ENCODE results near the gene TMEM232.
A peak's percentile ranks its signal among the peaks of the same experiment; 100 is the strongest.
"Not testable (repeated sequence)": the region's sequence is repeated elsewhere in the genome, so short reads cannot be mapped to it uniquely, and the experiment has no call there.

TMEM232 gene

DNA sequence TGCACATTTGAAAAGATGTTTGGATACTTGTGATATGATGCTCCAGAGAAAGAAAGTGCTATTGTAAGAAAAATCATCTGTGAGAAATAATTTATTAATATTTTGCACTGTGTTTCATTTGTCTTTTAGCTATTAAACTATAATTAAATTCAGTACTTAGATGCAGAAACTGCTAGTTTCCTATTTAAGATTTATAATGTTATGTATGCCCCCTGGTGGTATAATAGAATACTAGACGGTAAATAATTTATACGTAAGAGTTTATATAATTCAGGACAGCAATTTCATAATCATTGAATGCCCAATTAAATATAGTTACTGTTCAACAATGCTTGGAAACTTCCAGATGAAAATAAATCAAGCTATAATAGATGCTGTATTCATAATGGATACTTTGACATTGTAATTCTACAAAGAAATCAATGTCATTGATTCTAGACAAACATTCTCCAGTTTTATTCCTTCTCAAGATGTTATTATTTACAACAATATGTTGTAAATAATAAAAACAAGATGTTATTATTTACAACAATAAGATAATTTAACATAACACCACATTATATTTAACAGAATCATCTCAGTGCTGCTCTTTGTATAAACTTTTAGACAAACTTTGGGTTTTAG lies 101.0 kb downstream of the TMEM232 start:
- DNase-seq (ENCODE audit: low spot score), result no peak

DNA sequence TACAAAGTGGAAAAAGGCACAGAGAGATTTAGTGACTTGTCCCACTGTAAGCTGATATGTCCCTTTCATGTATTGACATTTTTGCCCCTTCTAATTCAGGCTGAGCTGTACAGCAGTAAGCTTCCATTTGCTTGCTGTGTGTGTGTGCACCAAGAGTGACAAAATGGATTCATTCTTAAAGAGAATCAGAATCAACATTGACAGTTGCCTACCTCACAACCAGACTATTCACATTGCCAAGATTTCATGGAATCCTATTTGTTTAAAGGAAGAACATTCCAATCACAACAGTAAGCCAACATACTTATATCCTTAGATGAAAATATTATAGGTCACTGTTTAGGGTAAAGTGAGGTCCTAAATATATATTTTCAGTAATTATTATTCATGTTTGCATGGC lies 102.6 kb downstream of the TMEM232 start:
- DNase-seq (ENCODE audit: low spot score), result no peak

- DNase-seq (ENCODE audit: low spot score), result no peak
Observed at GRCh38 chr5:110618941-110619340, 107.5 kb downstream of the TMEM232 start.

DNA sequence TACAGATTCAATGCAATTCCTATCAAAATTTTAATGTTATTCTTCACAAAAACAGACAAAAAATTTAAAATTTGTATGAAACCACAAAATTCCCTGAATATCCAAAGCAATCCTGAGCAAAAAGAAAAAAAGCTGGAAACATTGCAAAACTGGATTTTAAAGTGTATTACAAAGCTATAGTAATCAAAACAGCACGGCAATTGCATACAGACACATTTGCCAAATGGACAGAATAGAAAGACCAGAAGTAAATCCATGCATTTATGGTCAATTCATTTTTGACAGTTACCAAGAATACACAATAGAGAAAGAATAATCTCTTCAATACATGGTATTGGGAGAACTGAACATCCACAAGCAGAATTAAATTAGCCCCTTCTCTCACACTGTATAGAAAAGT lies 110.5 kb downstream of the TMEM232 start:
- no peak for DNase-seq (ENCODE audit: low spot score)

DNA sequence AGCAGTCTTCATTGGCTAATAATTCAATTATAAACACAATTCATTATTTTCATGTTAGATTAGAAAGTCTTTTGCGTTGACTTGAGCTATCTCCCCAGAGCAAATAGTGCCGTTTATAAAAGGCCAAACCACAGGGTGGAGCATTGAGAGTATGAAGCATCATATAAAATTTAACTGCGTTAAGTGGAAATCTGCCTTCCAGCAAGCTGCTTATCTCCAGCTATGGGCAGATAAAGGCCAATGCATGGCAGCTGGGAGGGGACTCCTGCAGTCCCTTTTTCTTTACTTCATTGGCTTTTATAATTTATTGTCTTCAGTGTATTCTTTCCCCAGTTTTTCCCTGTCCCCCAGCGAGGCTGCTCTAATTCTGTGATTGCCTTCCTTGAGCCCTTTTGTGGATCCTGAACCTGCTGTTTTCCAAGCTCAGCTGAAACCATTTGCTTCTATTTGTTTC lies 113.7 kb downstream of the TMEM232 start:
- DNase-seq (ENCODE audit: low spot score), result no peak

GRCh38 chr5:110611817-110612216 lies 114.7 kb downstream of the TMEM232 start:
- DNase-seq (ENCODE audit: low spot score), result no peak

DNA sequence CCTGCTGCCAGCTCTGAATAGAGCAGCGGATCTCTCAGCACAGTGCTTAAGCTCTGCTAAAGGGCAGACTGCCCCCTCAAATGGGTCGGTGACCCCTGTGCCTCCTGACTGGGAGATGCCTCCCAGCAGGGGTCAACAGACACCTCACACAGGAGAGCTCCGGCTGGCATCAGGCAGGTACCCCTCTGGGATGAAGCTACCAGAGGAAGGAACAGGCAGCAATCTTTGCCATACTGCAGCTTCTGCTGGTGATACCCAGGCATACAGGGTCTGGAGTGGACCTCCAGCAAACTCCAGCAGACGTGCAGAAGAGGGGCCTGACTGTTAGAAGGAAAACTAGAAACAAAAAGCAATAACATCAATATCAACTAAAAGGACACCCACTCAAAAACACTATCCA lies 131.6 kb downstream of the TMEM232 start:
- no peak for DNase-seq (ENCODE audit: low spot score)

- peak; percentile 23 for DNase-seq (ENCODE audit: low spot score)
Observed at GRCh38 chr5:110590187-110590586, 136.3 kb downstream of the TMEM232 start.

GRCh38 chr5:110588286-110588980 lies 138.0 kb downstream of the TMEM232 start:
- no peak for DNase-seq (ENCODE audit: low spot score)

DNA sequence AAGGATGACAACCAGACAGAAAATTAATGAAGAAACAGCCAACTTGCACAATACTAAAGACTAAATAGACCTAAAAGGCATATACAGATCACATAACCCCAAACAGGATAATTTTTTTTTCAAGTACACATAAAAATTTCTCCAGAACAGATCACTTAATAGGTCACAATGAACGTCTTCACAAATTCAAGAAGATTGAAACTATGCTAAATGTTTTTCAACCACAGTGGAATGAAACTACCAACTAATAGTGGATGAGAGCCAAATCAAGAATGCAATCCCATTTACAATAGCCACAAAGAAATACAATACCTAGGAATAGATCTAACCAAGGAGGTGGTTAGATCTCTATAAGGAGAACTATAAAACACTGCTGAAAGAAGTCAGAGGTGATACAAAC lies 145.8 kb downstream of the TMEM232 start:
- no peak for DNase-seq (ENCODE audit: low spot score)

GRCh38 chr5:110572729-110573128 lies 153.7 kb downstream of the TMEM232 start:
- no peak for DNase-seq (ENCODE audit: low spot score)

DNA sequence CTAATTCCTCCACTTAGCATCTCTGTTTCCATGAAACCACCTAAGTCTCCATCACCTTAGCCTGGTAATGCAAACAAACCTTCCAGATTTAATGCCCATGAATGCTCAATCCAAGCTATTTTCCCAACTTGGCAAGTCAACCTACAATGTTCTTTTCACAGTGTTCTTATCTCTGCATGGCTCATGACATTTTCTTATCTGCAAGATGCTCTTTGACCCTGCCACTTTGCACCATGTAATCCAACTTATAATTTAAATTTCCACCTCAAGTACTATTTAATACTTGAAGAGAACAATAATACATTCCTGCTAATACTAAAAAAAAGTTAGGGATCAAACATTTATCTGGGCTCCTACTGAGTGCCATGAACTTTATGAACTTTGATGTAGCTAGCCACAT lies 164.3 kb downstream of the TMEM232 start:
- no peak for DNase-seq (ENCODE audit: low spot score)

DNA sequence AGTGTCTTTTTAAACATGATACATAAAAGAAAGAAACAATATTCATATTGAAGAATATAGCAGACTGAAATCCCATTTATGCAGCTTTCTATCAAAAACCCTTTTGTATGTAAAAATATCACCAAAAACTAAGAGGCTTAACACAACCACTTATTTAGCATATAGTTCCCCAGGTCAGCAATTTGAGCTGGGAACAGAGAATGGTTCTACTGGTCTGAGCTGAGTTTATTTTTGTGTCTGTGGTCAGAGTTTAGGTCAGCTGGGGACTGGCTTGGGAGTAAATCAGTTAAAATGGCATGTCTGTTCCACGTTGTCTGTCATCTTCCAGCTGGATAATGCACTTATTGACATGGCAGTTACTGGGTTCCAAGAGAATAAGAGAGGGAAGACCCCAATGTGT lies 165.0 kb downstream of the TMEM232 start:
- DNase-seq (ENCODE audit: low spot score), result no peak

- no peak for DNase-seq (ENCODE audit: low spot score)
Observed at GRCh38 chr5:110549301-110549700, 177.2 kb downstream of the TMEM232 start.

GRCh38 chr5:110548171-110548570 lies 178.3 kb downstream of the TMEM232 start:
- no peak for DNase-seq (ENCODE audit: low spot score)

DNA sequence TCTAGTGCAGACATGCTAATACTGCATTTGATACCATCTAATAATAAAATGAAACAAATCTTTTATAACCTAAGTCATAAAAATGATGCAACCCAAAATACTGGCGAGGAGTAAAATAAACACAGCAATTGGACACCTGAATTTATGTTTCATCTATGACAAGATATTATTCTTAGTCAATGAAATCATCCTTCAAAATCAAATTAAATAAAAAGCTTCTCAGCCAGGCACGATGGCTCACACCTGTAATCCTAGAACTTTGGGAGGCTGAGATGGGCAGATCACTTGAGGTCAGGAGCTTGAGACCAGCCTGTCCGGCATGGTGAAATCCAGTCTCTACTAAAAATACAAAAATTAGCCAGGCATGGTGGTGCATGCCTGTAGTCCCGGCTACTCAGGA lies 179.0 kb downstream of the TMEM232 start:
- DNase-seq (ENCODE audit: low spot score), result no peak

DNA sequence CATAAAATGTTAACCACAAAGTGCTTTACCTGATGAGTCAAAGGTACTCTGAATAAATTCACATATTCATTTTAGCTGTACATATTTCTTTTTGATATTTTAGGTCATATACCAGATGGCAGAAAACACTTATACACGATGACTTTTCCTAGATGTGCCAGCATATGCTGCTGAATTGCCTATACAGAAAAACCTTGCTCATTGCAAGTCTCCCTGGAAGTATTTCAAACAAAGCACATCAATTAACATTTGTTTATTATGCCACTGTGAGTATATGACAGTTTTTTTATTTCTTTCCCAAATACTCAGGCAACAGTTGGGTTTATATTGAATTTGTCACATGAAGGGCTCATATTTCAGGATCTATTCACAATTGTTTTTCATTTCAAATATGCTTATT lies 180.8 kb downstream of the TMEM232 start:
- no peak for DNase-seq (ENCODE audit: low spot score)

- no peak for DNase-seq (ENCODE audit: low spot score)
Observed at GRCh38 chr5:110544603-110545002, 181.9 kb downstream of the TMEM232 start.

DNA sequence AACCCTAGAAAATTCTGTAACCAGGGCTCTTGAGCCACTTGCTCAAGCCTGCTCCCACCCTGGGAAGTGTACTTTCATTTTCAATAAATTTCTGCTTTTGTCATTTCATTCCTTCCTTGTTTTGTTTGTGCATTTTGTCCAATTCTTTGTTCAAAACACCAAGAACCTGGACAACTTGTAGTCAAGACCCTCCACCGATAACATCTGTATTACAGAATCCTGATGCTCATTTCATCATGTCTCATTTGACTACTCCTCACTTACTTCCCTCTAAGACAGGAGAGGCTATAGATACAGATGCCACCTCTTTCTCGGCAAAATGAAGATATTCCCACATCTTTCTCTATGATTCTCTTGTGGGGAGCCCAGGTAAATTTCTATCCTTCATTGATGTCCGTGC lies 183.5 kb downstream of the TMEM232 start:
- DNase-seq (ENCODE audit: low spot score), result no peak

- no peak for DNase-seq (ENCODE audit: low spot score)
Observed at GRCh38 chr5:110536120-110537115, 190.1 kb downstream of the TMEM232 start.

- DNase-seq (ENCODE audit: low spot score), result not testable (repeated sequence)
Observed at GRCh38 chr5:110535146-110535545, 191.3 kb downstream of the TMEM232 start.

GRCh38 chr5:110525762-110526161 lies 200.7 kb downstream of the TMEM232 start:
- no peak for DNase-seq (ENCODE audit: low spot score)

DNA sequence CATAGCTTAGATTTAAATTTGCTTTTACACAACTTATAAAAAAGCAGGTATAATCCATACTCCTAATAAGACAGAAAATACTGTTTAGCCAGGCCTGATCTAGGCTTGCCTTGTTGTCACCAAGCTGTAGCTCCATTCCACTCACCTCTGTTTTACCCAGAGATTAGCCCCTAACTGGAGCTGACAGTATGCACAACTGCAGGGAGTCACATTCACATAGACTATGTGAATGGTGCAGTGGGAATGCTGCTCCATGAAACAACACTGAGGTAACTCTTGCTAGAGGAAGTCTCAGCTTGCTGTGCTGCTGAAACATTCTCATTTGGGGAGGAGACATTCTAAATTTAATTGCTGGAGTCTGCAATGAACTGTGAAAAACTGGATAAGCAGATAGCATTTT lies 209.1 kb downstream of the TMEM232 start:
- no peak for DNase-seq (ENCODE audit: low spot score)

All from D341Med (cell line).